Bronchial epithelial cell (primary cell): ENCODE data around the gene F8. TPM values are rescaled to one million over a fixed set of nuclear protein-coding genes. Genes with fewer than 3 reads are reported as not detected.
"Not testable (repeated sequence)": the region's sequence is repeated elsewhere in the genome, so short reads cannot be mapped to it uniquely, and the experiment has no call there.

Experiments
- DNase-seq: peaks from one replicate; pipeline ENCODE4 v3.0.0-alpha.2; 2010; ENCODE audit warnings: low read depth
- FAIRE-seq: peaks from 2 replicates; lab custom pipeline; 2011; peaks lifted over from hg19 to GRCh38; lab: Jason Lieb, UNC
- H3K27me3 ChIP-seq: 2 replicates; pipeline ENCODE4 v1.5.1; 2011; ENCODE audit warnings: low read length; ENCODE audit not compliant: control insufficient read depth, insufficient read depth
- H3K36me3 ChIP-seq: 2 replicates; pipeline ENCODE4 v1.5.1; 2011; ENCODE audit warnings: low read length; ENCODE audit not compliant: control insufficient read depth, insufficient read depth
- H3K4me3 ChIP-seq: 2 replicates; pipeline ENCODE4 v1.5.1; 2011; ENCODE audit warnings: mild to moderate bottlenecking, low read depth, low read length, control low read depth
- total RNA-seq: library from RNA; depleted of rRNA; stranded (reverse); fragments of >200 nt; gene quantifications from 2 replicates; pipeline ENCODE4 v1.2.1, GENCODE V29; 2014
- TF ChIP-seq, protein P1 (sequence below): IDR thresholded peaks from 2 replicates; pipeline ENCODE4 v1.5.1; 2011; ENCODE audit warnings: mild to moderate bottlenecking, moderate library complexity, low read length, control low read depth, inconsistent platforms; ENCODE audit not compliant: insufficient read depth, severe bottlenecking

Gene F8
- total RNA-seq, 1 donor from 2014 or later = 0.26 TPM

DNA sequence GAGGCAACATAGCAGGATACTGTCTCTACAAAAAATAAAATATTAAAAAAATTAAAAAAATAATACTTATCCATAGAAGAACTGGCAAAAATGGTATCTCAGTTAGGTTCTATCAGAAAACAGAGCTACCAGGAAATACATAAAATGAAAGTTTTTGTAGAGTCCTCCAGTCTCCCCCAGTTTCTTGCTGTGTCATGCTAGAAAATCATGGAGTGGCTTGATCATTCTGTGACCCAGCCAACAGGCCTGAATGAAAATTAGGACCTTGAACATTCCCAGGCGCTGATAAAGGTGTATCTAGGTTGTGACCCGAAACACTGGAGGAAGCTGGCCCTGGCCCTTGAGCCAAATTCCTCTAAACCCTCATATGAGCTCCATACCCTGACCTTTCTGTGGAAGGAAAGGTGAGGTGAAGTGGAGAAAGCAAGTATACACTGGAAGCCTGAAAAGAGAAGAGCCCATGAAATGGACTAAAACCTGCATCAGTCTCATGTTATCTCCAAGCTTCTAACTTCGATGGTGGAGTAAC lies 188.7 kb downstream of the F8 start:
- no peaks in the 10 kb centered on the region for H3K27me3 ChIP-seq
- DNase-seq = no peak
- TF ChIP-seq, protein P1, sequence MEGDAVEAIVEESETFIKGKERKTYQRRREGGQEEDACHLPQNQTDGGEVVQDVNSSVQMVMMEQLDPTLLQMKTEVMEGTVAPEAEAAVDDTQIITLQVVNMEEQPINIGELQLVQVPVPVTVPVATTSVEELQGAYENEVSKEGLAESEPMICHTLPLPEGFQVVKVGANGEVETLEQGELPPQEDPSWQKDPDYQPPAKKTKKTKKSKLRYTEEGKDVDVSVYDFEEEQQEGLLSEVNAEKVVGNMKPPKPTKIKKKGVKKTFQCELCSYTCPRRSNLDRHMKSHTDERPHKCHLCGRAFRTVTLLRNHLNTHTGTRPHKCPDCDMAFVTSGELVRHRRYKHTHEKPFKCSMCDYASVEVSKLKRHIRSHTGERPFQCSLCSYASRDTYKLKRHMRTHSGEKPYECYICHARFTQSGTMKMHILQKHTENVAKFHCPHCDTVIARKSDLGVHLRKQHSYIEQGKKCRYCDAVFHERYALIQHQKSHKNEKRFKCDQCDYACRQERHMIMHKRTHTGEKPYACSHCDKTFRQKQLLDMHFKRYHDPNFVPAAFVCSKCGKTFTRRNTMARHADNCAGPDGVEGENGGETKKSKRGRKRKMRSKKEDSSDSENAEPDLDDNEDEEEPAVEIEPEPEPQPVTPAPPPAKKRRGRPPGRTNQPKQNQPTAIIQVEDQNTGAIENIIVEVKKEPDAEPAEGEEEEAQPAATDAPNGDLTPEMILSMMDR = no peak
- FAIRE-seq = no peak
- H3K4me3 ChIP-seq = no peak overlapping the region
- H3K36me3 ChIP-seq = no peaks in the 10 kb centered on the region

DNA sequence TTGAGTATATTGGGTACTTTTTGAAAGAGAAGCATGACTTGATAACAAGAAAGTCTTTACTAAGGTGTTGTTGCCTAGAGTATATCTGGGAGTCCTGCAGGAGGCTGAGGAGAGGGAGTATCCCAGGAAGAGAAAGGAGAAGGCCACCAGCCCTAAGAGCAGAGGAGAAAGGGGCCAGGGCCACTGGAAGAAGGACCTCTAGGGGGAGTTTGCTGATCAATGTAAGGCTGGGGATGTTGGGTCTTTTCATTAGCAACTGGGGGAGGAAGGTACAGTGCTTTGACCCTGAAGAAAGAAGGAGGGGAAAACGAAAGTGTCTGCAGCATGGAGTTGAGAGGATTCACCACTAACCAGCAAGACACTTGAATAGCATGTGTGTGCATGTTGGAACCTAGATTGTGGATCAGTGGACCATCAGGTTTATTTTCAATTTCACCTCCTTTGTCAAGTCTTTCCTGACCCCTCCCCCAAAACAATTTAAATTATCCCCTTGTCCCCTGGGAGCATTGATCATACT lies 192.5 kb downstream of the F8 start:
- Histone ChIP-seq H3K36me3 (no peaks in the 10 kb centered on the region), H3K27me3 (no peaks in the 10 kb centered on the region), H3K4me3 (no peak overlapping the region)
- TF ChIP-seq, protein P1 = no peak
- no peak for DNase-seq
- no peak for FAIRE-seq

DNA sequence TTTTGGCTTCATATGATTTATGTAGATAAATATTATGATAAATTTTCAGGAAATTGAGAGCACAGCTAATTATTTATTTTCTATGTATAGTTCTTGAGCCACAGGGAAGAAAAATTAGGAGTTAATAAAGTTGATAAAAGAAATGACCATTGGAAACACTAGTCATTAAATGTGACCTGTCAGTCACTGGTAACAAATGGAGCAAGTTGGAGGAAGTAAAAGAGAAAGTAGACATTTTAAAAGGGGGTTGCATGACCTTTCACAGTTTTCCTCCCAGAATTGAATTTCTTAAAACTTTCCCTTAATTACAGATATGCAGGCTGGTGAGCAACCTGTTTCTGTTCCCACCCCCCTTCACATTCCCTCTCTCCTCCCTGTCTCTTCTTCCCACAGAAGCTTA lies 193.4 kb downstream of the F8 start:
- FAIRE-seq (no peak), DNase-seq (no peak)
- TF ChIP-seq, protein P1 = no peak
- Histone ChIP-seq H3K4me3 (no peak overlapping the region), H3K27me3 (no peaks in the 10 kb centered on the region), H3K36me3 (no peaks in the 10 kb centered on the region)

DNA sequence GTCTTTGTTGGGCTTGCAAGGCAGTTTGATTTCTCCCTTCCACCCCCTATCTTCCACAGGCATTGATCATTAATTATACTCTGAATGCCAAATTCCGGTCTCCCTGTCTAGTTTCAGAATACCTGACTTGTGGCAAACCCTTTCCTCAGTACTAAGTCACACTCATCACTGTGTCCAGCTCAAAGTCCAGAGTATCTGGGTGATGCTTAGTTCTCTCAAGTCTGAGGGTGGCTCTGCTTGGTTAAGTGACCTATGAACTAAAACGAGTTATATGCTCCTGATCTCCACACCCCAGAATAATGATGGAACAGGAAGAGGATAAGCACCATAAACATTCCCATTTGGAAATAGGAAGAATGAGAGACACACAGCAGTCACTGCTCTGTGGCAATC lies 194.5 kb downstream of the F8 start:
- FAIRE-seq (no peak), DNase-seq (no peak)
- no peaks in the 10 kb centered on the region for H3K27me3 ChIP-seq

DNA sequence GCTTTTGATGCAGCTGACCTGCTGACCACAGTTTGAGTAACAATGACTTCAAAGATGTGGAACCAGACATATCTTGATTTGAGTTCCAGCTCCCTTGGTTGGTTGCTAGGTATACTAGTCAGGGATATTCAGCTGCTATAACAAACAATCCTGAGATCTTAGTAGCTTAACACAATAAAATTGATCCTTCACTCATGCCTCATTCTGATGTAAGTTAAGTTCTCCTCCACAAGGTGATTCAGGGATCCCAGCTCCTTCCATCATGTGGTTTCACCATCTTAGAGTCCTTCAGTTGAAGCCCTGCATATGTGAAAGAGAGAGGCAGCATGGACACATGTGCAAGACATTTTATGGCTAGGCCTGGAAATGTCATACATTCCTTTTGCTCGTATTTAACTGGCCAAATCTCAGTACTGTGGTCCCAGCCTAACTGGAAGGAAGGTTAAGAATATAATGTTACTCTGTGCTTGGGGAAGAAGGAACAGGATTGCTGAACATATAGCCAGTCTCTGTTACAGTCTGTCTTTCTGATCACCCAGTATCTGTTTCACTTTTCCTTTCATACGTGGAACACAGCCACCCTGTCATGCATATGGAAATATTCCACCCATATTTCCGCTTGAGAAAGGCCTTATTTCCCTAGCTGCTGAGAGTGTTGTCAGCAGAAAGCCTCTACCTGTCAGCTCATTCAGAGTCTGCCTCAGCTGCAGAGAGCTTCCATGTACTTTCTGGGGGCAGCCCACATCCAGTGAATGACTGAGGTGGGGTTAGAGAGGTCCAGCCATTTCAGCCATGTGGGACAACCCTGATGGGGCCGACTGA lies 195.1 kb downstream of the F8 start:
- no peak for FAIRE-seq
- Histone ChIP-seq H3K36me3 (no peaks in the 10 kb centered on the region), H3K4me3 (no peak overlapping the region), H3K27me3 (no peaks in the 10 kb centered on the region)
- DNase-seq = no peak
- TF ChIP-seq, protein P1 = no peak

More for the DNA sequence above, 194.5 kb downstream of the F8 start:
- TF ChIP-seq, protein P1 = no peak
- Histone ChIP-seq H3K4me3 (no peak overlapping the region), H3K36me3 (no peaks in the 10 kb centered on the region)

DNA sequence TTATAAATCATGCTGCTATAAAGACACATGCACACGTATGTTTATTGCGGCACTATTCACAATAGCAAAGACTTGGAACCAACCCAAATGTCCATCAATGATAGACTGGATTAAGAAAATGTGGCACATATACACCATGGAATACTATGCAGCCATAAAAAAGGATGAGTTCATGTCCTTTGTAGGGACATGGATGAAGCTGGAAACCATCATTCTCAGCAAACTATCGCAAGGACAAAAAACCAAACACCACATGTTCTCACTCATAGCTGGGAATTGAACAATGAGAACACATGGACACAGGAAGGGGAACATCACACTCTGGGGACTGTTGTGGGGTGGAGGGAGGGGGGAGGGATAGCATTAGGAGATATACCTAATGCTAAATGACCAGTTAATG lies 196.9 kb downstream of the F8 start:
- H3K4me3 ChIP-seq, H3K36me3 ChIP-seq, FAIRE-seq, H3K27me3 ChIP-seq, DNase-seq: not testable (repeated sequence)
